SK-N-SH treated with all-trans-retinoic acid at 6 μM for 48 hours (cell line): Measurements from ENCODE around the gene TSHZ2.
"Not testable (repeated sequence)": the region's sequence is repeated elsewhere in the genome, so short reads cannot be mapped to it uniquely, and the experiment has no call there.

Experiments used
- ATAC-seq: fragments of 200-7000 bp; cut with Tn5 transposase; 3 replicates; pipeline ENCODE4 v1.9.1; 2020; ENCODE audit warnings: mild to moderate bottlenecking, moderate library complexity
- ARNTL ChIP-seq: fragments of 450-650 bp; formaldehyde crosslinking; IDR thresholded peaks from 2 replicates; pipeline ENCODE4 v1.5.0; 2020; ENCODE audit warnings: low read depth, mild to moderate bottlenecking, moderate library complexity, borderline replicate concordance
- BACH2 ChIP-seq: fragments of 250-450 bp; sonication (Bioruptor Pico); IDR thresholded peaks from 2 replicates; pipeline ENCODE4 v1.9.0; 2021; ENCODE audit warnings: mild to moderate bottlenecking, borderline replicate concordance
- CREB5 ChIP-seq: fragments of 250-450 bp; sonication (Bioruptor Pico); IDR thresholded peaks from 2 replicates; pipeline ENCODE4 v1.5.1; 2020; ENCODE audit warnings: low read depth, mild to moderate bottlenecking, moderate library complexity
- CSDC2 ChIP-seq: fragments of 250-450 bp; sonication (Bioruptor Pico); IDR thresholded peaks from 2 replicates; pipeline ENCODE4 v1.5.0; 2020; ENCODE audit warnings: mild to moderate bottlenecking, moderate library complexity
- CSRNP3 ChIP-seq: fragments of 250-450 bp; sonication (Bioruptor Pico); IDR thresholded peaks from 2 replicates; pipeline ENCODE4 v1.5.1; 2021; ENCODE audit warnings: mild to moderate bottlenecking, moderate library complexity
- ESRRG ChIP-seq: fragments of 250-450 bp; sonication (Bioruptor Pico); IDR thresholded peaks from 2 replicates; pipeline ENCODE4 v1.6.1; 2021; ENCODE audit warnings: mild to moderate bottlenecking
- GLIS3 ChIP-seq: fragments of 250-450 bp; sonication (Bioruptor Pico); IDR thresholded peaks from 2 replicates; pipeline ENCODE4 v1.5.0; 2020; ENCODE audit warnings: mild to moderate bottlenecking, moderate library complexity
- ISL1 ChIP-seq: fragments of 250-450 bp; sonication (Bioruptor Pico); IDR thresholded peaks from 2 replicates; pipeline ENCODE4 v2.1.2; 2022; ENCODE audit warnings: mild to moderate bottlenecking, moderate library complexity
- OSR1 ChIP-seq: fragments of 250-450 bp; sonication (Bioruptor Pico); IDR thresholded peaks from 2 replicates; pipeline ENCODE4 v1.8.0; 2022; ENCODE audit warnings: moderate library complexity, mild to moderate bottlenecking, inconsistent platforms
- PATZ1 ChIP-seq: fragments of 250-450 bp; sonication (Bioruptor Pico); IDR thresholded peaks from 2 replicates; pipeline ENCODE4 v1.8.0; 2020; ENCODE audit warnings: mild to moderate bottlenecking, moderate library complexity, borderline replicate concordance
- POU6F1 ChIP-seq: fragments of 250-450 bp; sonication (Bioruptor Pico); IDR thresholded peaks from 2 replicates; pipeline ENCODE4 v1.8.0; 2021; ENCODE audit warnings: low read depth, mild to moderate bottlenecking, moderate library complexity, borderline replicate concordance
- PPARA ChIP-seq: fragments of 250-450 bp; sonication (Bioruptor Pico); IDR thresholded peaks from 2 replicates; pipeline ENCODE4 v1.5.0; 2020; ENCODE audit warnings: mild to moderate bottlenecking, borderline replicate concordance
- RARB ChIP-seq: fragments of 250-450 bp; sonication (Bioruptor Pico); IDR thresholded peaks from 2 replicates; pipeline ENCODE4 v1.8.0; 2021; ENCODE audit warnings: mild to moderate bottlenecking, moderate library complexity
- SNAI2 ChIP-seq: fragments of 250-450 bp; sonication (Bioruptor Pico); IDR thresholded peaks from 2 replicates; pipeline ENCODE4 v1.5.0; 2020; ENCODE audit warnings: mild to moderate bottlenecking, moderate library complexity
- TCF4 ChIP-seq: fragments of 250-450 bp; sonication (Bioruptor Pico); IDR thresholded peaks from 2 replicates; pipeline ENCODE4 v1.8.0; 2021; ENCODE audit warnings: mild to moderate bottlenecking, moderate library complexity, borderline replicate concordance
- TOX ChIP-seq: fragments of 250-450 bp; sonication (Bioruptor Pico); IDR thresholded peaks from 2 replicates; pipeline ENCODE4 v1.8.0; 2021; ENCODE audit warnings: mild to moderate bottlenecking, moderate library complexity, borderline replicate concordance
- TSHZ2 ChIP-seq: fragments of 250-450 bp; sonication (Bioruptor Pico); IDR thresholded peaks from 2 replicates; pipeline ENCODE4 v1.5.0; 2020; ENCODE audit warnings: mild to moderate bottlenecking, moderate library complexity
- ZC3H10 ChIP-seq: fragments of 250-450 bp; sonication (Bioruptor Pico); IDR thresholded peaks from 2 replicates; pipeline ENCODE4 v1.5.1; 2021; ENCODE audit warnings: mild to moderate bottlenecking, moderate library complexity
- ZFP3 ChIP-seq: fragments of 250-450 bp; sonication (Bioruptor Pico); IDR thresholded peaks from 2 replicates; pipeline ENCODE4 v1.5.0; 2020; ENCODE audit warnings: mild to moderate bottlenecking, moderate library complexity
- ZFP30 ChIP-seq: fragments of 450-650 bp; formaldehyde crosslinking; IDR thresholded peaks from 2 replicates; pipeline ENCODE4 v1.5.0; 2022; ENCODE audit warnings: mild to moderate bottlenecking, moderate library complexity
- ZNF70 ChIP-seq: fragments of 450-650 bp; formaldehyde crosslinking; IDR thresholded peaks from 2 replicates; pipeline ENCODE4 v1.5.0; 2020; ENCODE audit warnings: mild to moderate bottlenecking, moderate library complexity
- ZNF8 ChIP-seq: fragments of 450-650 bp; formaldehyde crosslinking; IDR thresholded peaks from 2 replicates; pipeline ENCODE4 v1.5.0; 2020; ENCODE audit warnings: mild to moderate bottlenecking, moderate library complexity

TSHZ2 gene

GRCh38 chr20:52964131-52964530, 8.0 kb upstream of the TSHZ2 start:
- TF ChIP-seq TCF4 = no peak
- no peak for TF ChIP-seq PATZ1 (CRISPR knock-in tag)
- no peak for TF ChIP-seq ZFP3 (CRISPR knock-in tag)
- TF ChIP-seq RARB = no peak
- no peak for TF ChIP-seq ESRRG
- ATAC-seq = no peak

GRCh38 chr20:52965380-52965779, 6.8 kb upstream of the TSHZ2 start:
- TF ChIP-seq PPARA (CRISPR knock-in tag) = no peak
- TF ChIP-seq PATZ1 (CRISPR knock-in tag) = no peak
- no peak for TF ChIP-seq SNAI2 (CRISPR knock-in tag)
- TF ChIP-seq OSR1 (CRISPR knock-in tag) = no peak
- TF ChIP-seq GLIS3 = no peak
- TF ChIP-seq TCF4 = no peak
- no peak for TF ChIP-seq RARB
- no peak for TF ChIP-seq POU6F1 (CRISPR knock-in tag)
- no peak for TF ChIP-seq CSDC2
- no peak for TF ChIP-seq ZFP30
- no peak for TF ChIP-seq TSHZ2 (CRISPR knock-in tag)
- TF ChIP-seq ISL1 = no peak
- TF ChIP-seq ZNF8 (CRISPR knock-in tag) = no peak
- TF ChIP-seq ARNTL = no peak
- no peak for TF ChIP-seq CSRNP3 (CRISPR knock-in tag)
- TF ChIP-seq ZC3H10 (CRISPR knock-in tag) = no peak
- no peak for TF ChIP-seq TOX (CRISPR knock-in tag)
- TF ChIP-seq CREB5 = no peak

GRCh38 chr20:52965819-52966218, 6.3 kb upstream of the TSHZ2 start:
- no peak for TF ChIP-seq ZFP3 (CRISPR knock-in tag)
- no peak for TF ChIP-seq ZFP30
- no peak for TF ChIP-seq CREB5
- no peak for TF ChIP-seq SNAI2 (CRISPR knock-in tag)
- TF ChIP-seq CSDC2 = no peak
- TF ChIP-seq BACH2 (CRISPR knock-in tag) = no peak
- no peak for TF ChIP-seq GLIS3
- TF ChIP-seq PPARA (CRISPR knock-in tag) = no peak
- no peak for TF ChIP-seq POU6F1 (CRISPR knock-in tag)
- TF ChIP-seq OSR1 (CRISPR knock-in tag) = no peak
- no peak for TF ChIP-seq ZC3H10 (CRISPR knock-in tag)
- TF ChIP-seq ESRRG = no peak
- TF ChIP-seq ZNF70 (CRISPR knock-in tag) = no peak
- TF ChIP-seq ISL1 = no peak
- TF ChIP-seq ARNTL = no peak
- TF ChIP-seq CSRNP3 (CRISPR knock-in tag) = no peak
- TF ChIP-seq, all 23 proteins: peak for 0

More at GRCh38 chr20:52965380-52965779, 6.8 kb upstream of the TSHZ2 start:
- ATAC-seq = no peak

GRCh38 chr20:52966543-52966942, 5.6 kb upstream of the TSHZ2 start:
- not testable (repeated sequence) for ATAC-seq

More at GRCh38 chr20:52965819-52966218, 6.3 kb upstream of the TSHZ2 start:
- no peak for ATAC-seq
